ENCODE measurements around the gene VEGFC.

DNA sequence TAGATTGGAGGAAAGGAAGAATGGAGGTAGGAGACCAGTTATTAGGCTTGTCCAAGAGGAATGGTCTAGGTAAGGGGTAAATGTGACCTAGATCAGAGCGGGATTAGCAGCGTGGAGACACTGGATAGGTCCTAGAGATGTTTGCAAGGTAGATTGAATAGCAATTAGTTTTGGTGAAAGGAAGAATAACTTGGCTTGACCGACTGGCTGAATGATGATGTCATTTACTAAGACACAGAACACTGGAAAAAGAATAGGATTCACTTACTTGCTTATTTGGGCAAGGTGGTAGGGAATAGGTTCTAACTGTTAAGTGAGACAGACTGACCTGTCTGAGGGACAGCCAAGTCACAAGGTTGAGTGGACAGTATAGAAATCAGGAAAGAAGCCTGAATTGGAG, 71.3 kb downstream of the VEGFC start:
- TF ChIP-seq CTCF (conservative IDR thresholded peaks at IDR 0.05), result no peak
- no peak for TF ChIP-seq EZH2 (IDR thresholded peaks at IDR 0.05; ENCODE audit: low read depth)
